ENCODE measurements around the gene PLAC8L1. TPM values are rescaled to one million over a fixed set of nuclear protein-coding genes. Genes with fewer than 3 reads are reported as not detected.

PLAC8L1 gene
- total and polyA plus RNA-seq, 2 of the 8 experiments (the other 6 are each of a cell fraction or from before 2014, with no cell fraction given), result 0.42 TPM; not detected in 1

DNA sequence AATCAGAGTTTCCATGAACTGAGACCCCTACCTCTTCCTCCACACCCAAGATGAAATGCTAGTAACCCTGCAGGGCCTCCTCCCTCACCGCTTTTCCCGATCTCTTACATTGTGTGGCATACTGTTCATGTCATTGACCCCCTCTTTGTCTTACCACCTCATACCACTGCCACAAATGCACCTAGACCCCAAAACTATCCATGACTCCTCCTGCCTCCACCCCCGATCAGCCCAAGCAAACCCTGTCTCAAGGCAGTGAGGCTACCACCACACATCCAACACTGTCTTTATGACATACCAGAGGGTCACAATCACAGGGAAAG is 55.7 kb downstream of the PLAC8L1 start (continued):
- TF ChIP-seq, protein P1, sequence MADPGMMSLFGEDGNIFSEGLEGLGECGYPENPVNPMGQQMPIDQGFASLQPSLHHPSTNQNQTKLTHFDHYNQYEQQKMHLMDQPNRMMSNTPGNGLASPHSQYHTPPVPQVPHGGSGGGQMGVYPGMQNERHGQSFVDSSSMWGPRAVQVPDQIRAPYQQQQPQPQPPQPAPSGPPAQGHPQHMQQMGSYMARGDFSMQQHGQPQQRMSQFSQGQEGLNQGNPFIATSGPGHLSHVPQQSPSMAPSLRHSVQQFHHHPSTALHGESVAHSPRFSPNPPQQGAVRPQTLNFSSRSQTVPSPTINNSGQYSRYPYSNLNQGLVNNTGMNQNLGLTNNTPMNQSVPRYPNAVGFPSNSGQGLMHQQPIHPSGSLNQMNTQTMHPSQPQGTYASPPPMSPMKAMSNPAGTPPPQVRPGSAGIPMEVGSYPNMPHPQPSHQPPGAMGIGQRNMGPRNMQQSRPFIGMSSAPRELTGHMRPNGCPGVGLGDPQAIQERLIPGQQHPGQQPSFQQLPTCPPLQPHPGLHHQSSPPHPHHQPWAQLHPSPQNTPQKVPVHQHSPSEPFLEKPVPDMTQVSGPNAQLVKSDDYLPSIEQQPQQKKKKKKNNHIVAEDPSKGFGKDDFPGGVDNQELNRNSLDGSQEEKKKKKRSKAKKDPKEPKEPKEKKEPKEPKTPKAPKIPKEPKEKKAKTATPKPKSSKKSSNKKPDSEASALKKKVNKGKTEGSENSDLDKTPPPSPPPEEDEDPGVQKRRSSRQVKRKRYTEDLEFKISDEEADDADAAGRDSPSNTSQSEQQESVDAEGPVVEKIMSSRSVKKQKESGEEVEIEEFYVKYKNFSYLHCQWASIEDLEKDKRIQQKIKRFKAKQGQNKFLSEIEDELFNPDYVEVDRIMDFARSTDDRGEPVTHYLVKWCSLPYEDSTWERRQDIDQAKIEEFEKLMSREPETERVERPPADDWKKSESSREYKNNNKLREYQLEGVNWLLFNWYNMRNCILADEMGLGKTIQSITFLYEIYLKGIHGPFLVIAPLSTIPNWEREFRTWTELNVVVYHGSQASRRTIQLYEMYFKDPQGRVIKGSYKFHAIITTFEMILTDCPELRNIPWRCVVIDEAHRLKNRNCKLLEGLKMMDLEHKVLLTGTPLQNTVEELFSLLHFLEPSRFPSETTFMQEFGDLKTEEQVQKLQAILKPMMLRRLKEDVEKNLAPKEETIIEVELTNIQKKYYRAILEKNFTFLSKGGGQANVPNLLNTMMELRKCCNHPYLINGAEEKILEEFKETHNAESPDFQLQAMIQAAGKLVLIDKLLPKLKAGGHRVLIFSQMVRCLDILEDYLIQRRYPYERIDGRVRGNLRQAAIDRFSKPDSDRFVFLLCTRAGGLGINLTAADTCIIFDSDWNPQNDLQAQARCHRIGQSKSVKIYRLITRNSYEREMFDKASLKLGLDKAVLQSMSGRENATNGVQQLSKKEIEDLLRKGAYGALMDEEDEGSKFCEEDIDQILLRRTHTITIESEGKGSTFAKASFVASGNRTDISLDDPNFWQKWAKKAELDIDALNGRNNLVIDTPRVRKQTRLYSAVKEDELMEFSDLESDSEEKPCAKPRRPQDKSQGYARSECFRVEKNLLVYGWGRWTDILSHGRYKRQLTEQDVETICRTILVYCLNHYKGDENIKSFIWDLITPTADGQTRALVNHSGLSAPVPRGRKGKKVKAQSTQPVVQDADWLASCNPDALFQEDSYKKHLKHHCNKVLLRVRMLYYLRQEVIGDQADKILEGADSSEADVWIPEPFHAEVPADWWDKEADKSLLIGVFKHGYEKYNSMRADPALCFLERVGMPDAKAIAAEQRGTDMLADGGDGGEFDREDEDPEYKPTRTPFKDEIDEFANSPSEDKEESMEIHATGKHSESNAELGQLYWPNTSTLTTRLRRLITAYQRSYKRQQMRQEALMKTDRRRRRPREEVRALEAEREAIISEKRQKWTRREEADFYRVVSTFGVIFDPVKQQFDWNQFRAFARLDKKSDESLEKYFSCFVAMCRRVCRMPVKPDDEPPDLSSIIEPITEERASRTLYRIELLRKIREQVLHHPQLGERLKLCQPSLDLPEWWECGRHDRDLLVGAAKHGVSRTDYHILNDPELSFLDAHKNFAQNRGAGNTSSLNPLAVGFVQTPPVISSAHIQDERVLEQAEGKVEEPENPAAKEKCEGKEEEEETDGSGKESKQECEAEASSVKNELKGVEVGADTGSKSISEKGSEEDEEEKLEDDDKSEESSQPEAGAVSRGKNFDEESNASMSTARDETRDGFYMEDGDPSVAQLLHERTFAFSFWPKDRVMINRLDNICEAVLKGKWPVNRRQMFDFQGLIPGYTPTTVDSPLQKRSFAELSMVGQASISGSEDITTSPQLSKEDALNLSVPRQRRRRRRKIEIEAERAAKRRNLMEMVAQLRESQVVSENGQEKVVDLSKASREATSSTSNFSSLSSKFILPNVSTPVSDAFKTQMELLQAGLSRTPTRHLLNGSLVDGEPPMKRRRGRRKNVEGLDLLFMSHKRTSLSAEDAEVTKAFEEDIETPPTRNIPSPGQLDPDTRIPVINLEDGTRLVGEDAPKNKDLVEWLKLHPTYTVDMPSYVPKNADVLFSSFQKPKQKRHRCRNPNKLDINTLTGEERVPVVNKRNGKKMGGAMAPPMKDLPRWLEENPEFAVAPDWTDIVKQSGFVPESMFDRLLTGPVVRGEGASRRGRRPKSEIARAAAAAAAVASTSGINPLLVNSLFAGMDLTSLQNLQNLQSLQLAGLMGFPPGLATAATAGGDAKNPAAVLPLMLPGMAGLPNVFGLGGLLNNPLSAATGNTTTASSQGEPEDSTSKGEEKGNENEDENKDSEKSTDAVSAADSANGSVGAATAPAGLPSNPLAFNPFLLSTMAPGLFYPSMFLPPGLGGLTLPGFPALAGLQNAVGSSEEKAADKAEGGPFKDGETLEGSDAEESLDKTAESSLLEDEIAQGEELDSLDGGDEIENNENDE (IDR thresholded peaks at IDR 0.05; ENCODE audit: insufficient replicate concordance, low read length), result no peak
- no peak for TF ChIP-seq RFX5 (IDR thresholded peaks at IDR 0.05; ENCODE audit: borderline replicate concordance, low read depth, low read length)
- TF ChIP-seq, protein P2, sequence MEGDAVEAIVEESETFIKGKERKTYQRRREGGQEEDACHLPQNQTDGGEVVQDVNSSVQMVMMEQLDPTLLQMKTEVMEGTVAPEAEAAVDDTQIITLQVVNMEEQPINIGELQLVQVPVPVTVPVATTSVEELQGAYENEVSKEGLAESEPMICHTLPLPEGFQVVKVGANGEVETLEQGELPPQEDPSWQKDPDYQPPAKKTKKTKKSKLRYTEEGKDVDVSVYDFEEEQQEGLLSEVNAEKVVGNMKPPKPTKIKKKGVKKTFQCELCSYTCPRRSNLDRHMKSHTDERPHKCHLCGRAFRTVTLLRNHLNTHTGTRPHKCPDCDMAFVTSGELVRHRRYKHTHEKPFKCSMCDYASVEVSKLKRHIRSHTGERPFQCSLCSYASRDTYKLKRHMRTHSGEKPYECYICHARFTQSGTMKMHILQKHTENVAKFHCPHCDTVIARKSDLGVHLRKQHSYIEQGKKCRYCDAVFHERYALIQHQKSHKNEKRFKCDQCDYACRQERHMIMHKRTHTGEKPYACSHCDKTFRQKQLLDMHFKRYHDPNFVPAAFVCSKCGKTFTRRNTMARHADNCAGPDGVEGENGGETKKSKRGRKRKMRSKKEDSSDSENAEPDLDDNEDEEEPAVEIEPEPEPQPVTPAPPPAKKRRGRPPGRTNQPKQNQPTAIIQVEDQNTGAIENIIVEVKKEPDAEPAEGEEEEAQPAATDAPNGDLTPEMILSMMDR (IDR thresholded peaks at IDR 0.05; ENCODE audit: control extremely low read depth in 1 of 3, insufficient read depth in 1 of 3, low read depth in 1 of 3, low read length in 3 of 3), result no peak
- no peak for TF ChIP-seq EP300 (IDR thresholded peaks at IDR 0.05; ENCODE audit: borderline replicate concordance in 1 of 2, low read depth in 2 of 2, low read length in 2 of 2)
- TF ChIP-seq KDM4A (IDR thresholded peaks at IDR 0.05; ENCODE audit: low read depth, low read length, severe bottlenecking), result no peak
- TF ChIP-seq ZNF274 (IDR thresholded peaks at IDR 0.05; ENCODE audit: borderline replicate concordance, extremely low read depth, low read length), result no peak
- no peak for TF ChIP-seq CBX5 (IDR thresholded peaks at IDR 0.05; ENCODE audit: low read depth, low read length)
- TF ChIP-seq JUN (IDR thresholded peaks at IDR 0.05; ENCODE audit: low read depth, low read length), result no peak
- TF ChIP-seq NANOG (IDR thresholded peaks at IDR 0.05; ENCODE audit: insufficient read depth, low read depth, low read length, poor library complexity, severe bottlenecking), result no peak

All from H1 (cell line).